Hematopoietic multipotent progenitor cell treated with erythropoietin and hydrocortisone succinate and interleukin-3 and kit ligand, for 15 days (in vitro differentiated cells): ENCODE measurements around the gene CLMN.

Experiments used
- DNase-seq: peaks from one replicate; pipeline ENCODE4 v3.0.0-alpha.2; 2015; ENCODE audit warnings: low spot score

CLMN gene

DNA sequence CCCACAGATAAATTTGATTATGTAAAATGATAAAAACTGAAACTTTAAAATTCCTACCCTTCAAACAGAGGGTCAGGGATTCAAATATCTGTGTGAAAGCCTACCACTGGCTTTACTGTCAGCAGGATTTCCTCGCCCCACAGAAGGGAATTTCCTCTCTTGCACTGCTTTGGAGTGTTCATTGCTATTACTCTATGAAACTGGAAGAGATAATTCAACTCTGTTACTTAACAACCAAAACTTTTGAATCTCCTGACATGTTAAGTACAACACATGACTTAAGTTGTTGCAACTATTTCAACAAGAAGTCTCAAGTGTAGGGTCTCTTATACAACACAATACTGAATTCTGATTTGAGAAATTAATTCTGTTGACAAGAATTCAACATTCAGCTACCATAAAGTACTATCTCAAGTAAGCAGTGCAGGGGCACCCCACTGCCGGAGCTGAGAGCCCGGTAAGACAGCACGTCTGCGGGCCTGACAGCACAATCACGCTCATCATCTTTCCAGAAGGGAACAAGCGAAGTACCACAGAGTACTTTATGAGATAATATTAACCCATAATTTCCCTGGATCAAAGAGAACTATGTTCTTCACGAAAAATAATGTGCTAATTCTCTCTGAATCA, 185.3 kb downstream of the CLMN start:
- DNase-seq: no peak

DNA sequence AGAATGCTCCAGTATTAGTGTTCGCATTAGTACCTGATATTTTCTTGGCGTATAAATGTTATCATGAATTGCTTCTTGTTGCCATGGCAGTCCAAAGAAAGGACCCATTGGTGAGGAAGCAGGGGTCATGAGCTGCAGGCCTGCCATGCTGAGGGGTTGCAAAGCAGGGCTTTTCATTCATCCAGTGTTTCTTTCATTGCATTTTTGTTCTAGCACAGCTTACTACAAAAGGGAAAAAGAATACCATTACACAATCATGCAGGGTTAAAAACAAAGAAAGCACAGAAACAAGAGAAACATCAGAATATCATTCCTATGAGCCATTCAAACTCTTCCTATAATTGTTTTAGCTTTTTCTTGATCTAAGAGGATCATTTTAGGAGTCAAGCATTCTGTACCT, 186.4 kb downstream of the CLMN start:
- DNase-seq: no peak

DNA sequence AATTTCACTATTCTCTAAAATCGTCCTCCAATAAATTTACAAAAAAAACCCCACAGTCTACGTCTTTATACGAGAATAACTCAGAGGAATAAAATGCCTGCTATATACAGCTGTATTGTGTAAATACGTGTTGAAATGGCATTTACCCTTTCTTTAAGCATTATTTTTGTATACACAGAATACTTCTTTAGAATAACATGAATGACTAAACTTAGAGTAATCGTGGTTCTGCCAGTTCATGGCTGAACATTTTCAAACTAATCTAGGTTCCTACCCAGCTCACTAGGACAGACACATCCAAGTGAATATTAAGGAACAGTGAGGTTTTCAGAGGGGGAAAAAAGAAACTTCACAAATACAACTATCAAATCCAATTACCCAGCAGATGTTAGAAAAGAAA, 186.9 kb downstream of the CLMN start:
- no peak for DNase-seq
